ENCODE measurements around the gene HNRNPA2B1.

HNRNPA2B1 gene

DNA sequence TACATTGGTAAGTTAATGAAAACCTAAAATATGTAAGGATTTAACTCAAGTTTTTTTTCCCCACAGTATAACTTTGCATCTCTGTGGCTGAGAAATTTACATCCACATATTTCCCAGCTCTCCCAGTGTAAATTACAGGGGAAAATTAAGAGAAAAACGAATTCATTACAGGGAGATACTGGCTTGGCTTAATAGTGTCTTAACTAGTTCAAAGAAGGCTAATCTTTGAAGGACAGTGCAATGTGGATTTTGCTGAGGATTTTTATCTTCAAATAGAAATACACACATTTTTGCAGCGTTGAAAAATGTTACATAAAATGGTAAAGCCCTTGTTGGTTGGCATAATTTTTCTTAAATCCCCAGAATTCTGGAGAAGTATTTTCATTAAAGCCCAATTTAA, 2.5 kb upstream of the HNRNPA2B1 start:
- H3K4me3 ChIP-seq (replicated peaks; ENCODE audit: low read depth, low read length), result peak overlapping the region; percentile 91
- DNase-seq (ENCODE audit: low read depth), result no peak
- TF ChIP-seq, protein P1, sequence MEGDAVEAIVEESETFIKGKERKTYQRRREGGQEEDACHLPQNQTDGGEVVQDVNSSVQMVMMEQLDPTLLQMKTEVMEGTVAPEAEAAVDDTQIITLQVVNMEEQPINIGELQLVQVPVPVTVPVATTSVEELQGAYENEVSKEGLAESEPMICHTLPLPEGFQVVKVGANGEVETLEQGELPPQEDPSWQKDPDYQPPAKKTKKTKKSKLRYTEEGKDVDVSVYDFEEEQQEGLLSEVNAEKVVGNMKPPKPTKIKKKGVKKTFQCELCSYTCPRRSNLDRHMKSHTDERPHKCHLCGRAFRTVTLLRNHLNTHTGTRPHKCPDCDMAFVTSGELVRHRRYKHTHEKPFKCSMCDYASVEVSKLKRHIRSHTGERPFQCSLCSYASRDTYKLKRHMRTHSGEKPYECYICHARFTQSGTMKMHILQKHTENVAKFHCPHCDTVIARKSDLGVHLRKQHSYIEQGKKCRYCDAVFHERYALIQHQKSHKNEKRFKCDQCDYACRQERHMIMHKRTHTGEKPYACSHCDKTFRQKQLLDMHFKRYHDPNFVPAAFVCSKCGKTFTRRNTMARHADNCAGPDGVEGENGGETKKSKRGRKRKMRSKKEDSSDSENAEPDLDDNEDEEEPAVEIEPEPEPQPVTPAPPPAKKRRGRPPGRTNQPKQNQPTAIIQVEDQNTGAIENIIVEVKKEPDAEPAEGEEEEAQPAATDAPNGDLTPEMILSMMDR (IDR thresholded peaks at IDR 0.05; ENCODE audit: low read length, missing control alignments), result no peak

DNA sequence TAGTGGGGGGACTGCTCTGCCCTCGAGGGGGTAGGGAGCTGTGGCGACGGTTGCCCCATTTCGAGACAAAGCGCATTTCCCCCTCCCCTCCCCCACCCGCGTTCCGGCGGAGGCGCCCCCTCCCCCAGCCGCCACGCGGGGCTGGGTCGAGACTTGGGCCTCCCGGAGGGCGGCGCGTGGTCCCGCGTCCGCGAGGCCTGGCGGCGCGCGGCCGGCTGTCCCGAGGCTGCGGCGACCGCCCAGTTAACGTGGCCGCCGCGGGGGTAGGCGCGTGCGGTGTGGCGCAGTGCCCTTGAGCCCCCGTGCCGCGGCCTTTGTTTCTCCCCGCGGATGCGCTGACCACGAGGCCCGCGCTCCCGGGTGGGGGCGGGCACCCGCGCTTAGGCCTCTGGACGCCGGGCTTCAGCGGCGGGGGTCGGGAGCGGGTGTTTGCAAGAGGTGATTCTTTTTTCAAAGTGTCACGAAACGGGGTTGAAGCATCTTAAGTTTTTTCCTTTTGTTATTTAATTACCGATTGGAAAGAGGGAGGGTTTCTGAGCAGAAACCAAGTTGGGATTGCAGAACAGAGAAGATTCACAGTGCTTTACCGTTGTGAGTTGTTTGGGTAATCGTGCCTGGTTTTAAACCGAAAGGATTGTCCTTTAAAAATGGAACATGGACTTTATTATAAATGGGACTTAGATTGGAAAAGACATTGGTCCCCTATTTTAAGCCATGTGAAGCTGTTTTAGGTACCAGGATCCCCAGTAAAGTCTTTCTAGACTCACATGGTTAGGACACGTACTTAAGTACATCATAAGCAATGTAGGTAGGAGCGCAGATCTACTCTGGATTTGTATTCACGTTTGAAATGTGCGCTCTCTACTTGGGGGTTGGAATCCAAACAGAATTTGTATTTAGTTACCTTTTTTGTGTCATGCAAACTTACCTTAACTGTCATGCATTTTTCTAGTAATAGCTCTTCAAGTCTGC, 1.8 kb upstream of the HNRNPA2B1 start:
- DNase-seq (ENCODE audit: low read depth), result no peak
- TF ChIP-seq, protein P1 (IDR thresholded peaks at IDR 0.05; ENCODE audit: low read length, missing control alignments), result no peak
- peak overlapping the region; percentile 91 for H3K4me3 ChIP-seq (replicated peaks; ENCODE audit: low read depth, low read length)

DNA sequence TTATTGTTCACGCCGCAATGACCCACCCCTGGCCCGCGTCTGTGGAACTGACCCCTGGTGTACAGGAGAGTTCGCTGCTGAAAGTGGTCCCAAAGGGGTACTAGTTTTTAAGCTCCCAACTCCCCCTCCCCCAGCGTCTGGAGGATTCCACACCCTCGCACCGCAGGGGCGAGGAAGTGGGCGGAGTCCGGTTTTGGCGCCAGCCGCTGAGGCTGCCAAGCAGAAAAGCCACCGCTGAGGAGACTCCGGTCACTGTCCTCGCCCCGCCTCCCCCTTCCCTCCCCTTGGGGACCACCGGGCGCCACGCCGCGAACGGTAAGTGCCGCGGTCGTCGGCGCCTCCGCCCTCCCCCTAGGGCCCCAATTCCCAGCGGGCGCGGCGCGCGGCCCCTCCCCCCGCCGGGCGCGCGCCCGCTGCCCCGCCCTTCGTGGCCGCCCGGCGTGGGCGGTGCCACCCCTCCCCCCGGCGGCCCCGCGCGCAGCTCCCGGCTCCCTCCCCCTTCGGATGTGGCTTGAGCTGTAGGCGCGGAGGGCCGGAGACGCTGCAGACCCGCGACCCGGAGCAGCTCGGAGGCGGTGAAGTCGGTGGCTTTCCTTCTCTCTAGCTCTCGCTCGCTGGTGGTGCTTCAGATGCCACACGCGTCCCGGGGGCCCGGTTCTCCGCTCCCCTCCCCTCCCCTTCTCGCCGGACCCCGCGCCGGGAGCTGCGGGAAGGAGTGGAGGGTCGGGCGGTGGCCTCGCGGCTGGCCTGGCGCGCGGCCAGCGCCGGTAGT, 887 bp upstream of the HNRNPA2B1 start, which contains the start of gene CBX3:
Gene CBX3, plus strand, starts transcription at position 499 of the 772 bp plus-strand sequence. CDS start 1,254 bp downstream, outside the sequence.
- peak; percentile 77 for DNase-seq (ENCODE audit: low read depth)
- TF ChIP-seq, protein P1 (IDR thresholded peaks at IDR 0.05; ENCODE audit: low read length, missing control alignments), result no peak
- H3K4me3 ChIP-seq (replicated peaks; ENCODE audit: low read depth, low read length), result peak within 1 kb of the TSS; percentile 91

DNA sequence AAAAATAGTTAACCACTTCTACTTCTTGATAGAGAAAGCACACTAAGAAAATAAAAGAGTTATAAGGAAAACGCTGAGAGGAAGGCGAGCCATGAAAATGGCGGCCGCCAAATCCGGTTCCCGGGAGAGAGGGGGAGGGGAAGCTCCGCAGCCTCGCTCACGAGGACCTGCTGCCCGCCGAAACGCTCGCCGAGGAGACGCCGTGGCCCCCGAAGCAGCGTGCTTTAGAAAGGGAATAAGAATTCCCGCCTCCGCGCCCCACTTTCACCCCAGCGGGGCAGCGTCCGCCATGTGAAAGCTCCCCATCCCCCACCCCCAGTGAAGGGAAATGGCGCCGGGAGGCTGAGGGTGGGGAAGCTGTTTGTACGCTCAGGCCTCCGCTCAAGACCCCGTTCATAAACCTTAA, 505 bp downstream of the HNRNPA2B1 start:
- peak; percentile 45 for DNase-seq (ENCODE audit: low read depth)
- TF ChIP-seq, protein P1 (IDR thresholded peaks at IDR 0.05; ENCODE audit: low read length, missing control alignments), result no peak
- peak overlapping the region; percentile 91 for H3K4me3 ChIP-seq (replicated peaks; ENCODE audit: low read depth, low read length)

DNA sequence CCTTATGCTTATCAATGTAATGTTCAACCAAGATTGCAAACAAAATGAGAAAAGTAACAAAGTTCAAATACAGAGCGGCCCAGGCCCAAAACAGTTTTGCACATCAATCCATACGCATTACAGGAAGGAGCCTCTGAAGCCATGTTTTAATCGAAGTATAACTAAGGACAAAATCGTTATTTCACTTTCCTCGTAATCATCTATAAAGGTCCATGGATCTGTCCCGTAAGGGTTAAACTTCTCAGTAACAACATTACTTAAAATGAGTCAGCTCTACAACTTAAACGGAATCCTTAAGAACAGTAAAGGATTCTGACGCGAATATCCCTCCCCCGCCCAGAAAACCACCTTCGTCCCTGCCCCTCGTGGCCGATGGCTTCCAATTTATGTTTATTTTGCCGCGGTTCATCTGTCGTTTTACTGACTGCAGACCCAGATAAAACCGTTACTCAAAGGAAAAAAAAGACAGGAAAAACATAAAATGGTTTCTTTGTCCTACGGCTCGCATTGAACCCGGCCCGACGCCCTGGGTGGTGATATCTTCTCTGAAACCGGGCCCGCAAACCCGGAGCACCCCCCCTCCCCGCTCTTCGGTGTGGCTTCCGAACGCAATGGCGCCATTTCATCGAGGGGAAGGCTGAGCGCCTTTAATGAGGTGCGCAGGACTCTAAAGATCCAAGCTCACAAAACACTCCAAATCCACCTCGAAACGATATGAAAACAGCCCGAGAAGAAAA, 1.1 kb downstream of the HNRNPA2B1 start:
- TF ChIP-seq, protein P1 (IDR thresholded peaks at IDR 0.05; ENCODE audit: low read length, missing control alignments), result no peak
- H3K4me3 ChIP-seq (replicated peaks; ENCODE audit: low read depth, low read length), result peak overlapping the region; percentile 91
- peak; percentile 45 for DNase-seq (ENCODE audit: low read depth)

DNA sequence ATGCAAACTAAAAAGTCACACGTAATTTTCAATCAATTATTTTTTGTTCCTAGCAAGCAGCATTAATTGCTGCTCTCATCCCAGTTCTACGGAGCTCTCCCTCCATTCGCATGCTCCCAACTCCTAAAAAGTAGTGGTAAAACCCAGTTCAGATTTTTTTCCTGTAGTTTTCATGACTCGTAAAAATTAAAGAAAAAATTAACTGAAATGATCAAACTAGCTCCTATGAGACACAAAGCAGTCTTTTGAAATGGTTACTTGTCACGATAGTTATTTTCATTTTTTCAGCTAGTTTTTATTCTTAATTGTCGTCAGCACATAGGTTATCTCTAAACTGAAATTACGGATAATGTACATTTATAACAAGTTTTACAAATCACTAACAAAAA, 1.8 kb downstream of the HNRNPA2B1 start:
- no peak for DNase-seq (ENCODE audit: low read depth)
- peak overlapping the region; percentile 91 for H3K4me3 ChIP-seq (replicated peaks; ENCODE audit: low read depth, low read length)
- TF ChIP-seq, protein P1 (IDR thresholded peaks at IDR 0.05; ENCODE audit: low read length, missing control alignments), result no peak
